ENCODE data around the gene GRK2. TPM values are rescaled to one million over a fixed set of nuclear protein-coding genes. Genes with fewer than 3 reads are reported as not detected.
A peak's percentile ranks its signal among the peaks of the same experiment; 100 is the strongest.

GRK2 gene
- total RNA-seq, 1 experiment from 2014 or later: 56.3 TPM

DNA sequence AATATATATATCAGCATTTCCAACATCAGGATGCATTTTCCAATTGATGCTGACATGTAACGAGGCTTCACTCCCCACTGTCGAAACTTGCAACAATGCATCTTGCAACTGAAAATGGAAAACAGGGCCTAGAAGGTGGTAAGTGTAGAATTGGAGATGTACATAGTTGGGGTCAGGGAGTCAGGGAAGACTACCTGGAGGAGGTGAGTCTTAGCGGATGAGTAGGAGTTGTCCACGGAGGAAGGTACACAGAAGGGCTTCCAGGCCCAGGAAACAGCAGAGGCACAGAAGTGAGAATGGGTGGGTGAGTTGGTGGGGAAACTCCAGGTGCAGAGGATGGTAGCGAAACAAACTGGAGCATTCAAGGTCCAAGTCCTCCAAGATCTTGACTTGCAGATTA is 2.0 kb upstream of the GRK2 start:
- no peak overlapping the region for H4K8ac ChIP-seq (replicated peaks; ENCODE audit: insufficient read length, low read depth, low read length)
- no peak for DNase-seq
- H3K4ac ChIP-seq (ENCODE audit: low read depth, low read length): no peak overlapping the region
- H3K9me3 ChIP-seq (ENCODE audit: control insufficient read depth, low read depth, low read length): no peaks in the 10 kb centered on the region
- H3K4me1 ChIP-seq (ENCODE audit: insufficient read depth, low read length): no peaks in the 10 kb centered on the region; the same call in 1 of the 2 replicates
- no peak overlapping the region for H4K91ac ChIP-seq (ENCODE audit: insufficient read length, low read depth, low read length)
- H2BK120ac ChIP-seq (ENCODE audit: low read depth, low read length, poor library complexity, severe bottlenecking): no peak overlapping the region
- peaks cover 44% of the 10 kb centered on the region for H3K27me3 Mint-ChIP-seq (ENCODE audit: low read depth)
- H3K56ac ChIP-seq (ENCODE audit: insufficient read length, low read depth, low read length): no peak overlapping the region
- no peak overlapping the region for H3K14ac ChIP-seq (ENCODE audit: insufficient read depth, low read length)
- H3K9me3 Mint-ChIP-seq: no peaks in the 10 kb centered on the region
- H3K79me1 ChIP-seq (ENCODE audit: insufficient read depth, low read depth, low read length, poor library complexity, severe bottlenecking): no peaks in the 10 kb centered on the region
- no peak overlapping the region for H3K18ac ChIP-seq (ENCODE audit: insufficient read length, low read depth, low read length)
- no peak overlapping the region for H2BK5ac ChIP-seq (ENCODE audit: insufficient read length, low read length)
- H3K4me3 Mint-ChIP-seq: peak overlapping the region in 1 of 2 experiments; percentile 33; a peak in 1 of 5 replicates
- TF ChIP-seq, protein P1, sequence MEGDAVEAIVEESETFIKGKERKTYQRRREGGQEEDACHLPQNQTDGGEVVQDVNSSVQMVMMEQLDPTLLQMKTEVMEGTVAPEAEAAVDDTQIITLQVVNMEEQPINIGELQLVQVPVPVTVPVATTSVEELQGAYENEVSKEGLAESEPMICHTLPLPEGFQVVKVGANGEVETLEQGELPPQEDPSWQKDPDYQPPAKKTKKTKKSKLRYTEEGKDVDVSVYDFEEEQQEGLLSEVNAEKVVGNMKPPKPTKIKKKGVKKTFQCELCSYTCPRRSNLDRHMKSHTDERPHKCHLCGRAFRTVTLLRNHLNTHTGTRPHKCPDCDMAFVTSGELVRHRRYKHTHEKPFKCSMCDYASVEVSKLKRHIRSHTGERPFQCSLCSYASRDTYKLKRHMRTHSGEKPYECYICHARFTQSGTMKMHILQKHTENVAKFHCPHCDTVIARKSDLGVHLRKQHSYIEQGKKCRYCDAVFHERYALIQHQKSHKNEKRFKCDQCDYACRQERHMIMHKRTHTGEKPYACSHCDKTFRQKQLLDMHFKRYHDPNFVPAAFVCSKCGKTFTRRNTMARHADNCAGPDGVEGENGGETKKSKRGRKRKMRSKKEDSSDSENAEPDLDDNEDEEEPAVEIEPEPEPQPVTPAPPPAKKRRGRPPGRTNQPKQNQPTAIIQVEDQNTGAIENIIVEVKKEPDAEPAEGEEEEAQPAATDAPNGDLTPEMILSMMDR (conservative IDR thresholded peaks at IDR 0.05): no peak
- H2AFZ ChIP-seq (ENCODE audit: low read length): no peak overlapping the region
- no peak overlapping the region for H2BK15ac ChIP-seq (ENCODE audit: low read depth, low read length)
- no peak overlapping the region for H3K23ac ChIP-seq (ENCODE audit: insufficient read length, low read depth, low read length)
- H3K4me1 Mint-ChIP-seq: peaks cover 23 to 30% of the 10 kb centered on the region in 2 experiments
- H3K79me2 ChIP-seq (ENCODE audit: insufficient read depth, low read length): peaks cover 5% of the 10 kb centered on the region; the same call in 1 of the 2 replicates
- WGBS (ENCODE audit: extremely low coverage, insufficient read length, low lambda C conversion rate): no CpG with 5 or more reads among the region's 5 CpGs
- H3K27ac ChIP-seq (ENCODE audit: insufficient read length, low read depth, low read length): no peak overlapping the region
- no peak overlapping the region for H3K27ac Mint-ChIP-seq
- H4K5ac ChIP-seq (ENCODE audit: insufficient read length, low read depth, low read length): no peak overlapping the region
- peaks cover 11% of the 10 kb centered on the region for H3K23me2 ChIP-seq (ENCODE audit: insufficient read length, low read depth, low read length, poor library complexity, severe bottlenecking)
- H2BK12ac ChIP-seq (ENCODE audit: insufficient read length, low read depth, low read length): no peak overlapping the region
- no peak overlapping the region for H3K9ac ChIP-seq (ENCODE audit: extremely low read depth, insufficient read length, low read length)
- no peaks in the 10 kb centered on the region; the same call in 1 of the 2 replicates for H3K27me3 ChIP-seq (ENCODE audit: insufficient read depth, low read length)
- peaks cover 0 to 11% (median 10%) of the 10 kb centered on the region in 3 experiments; a peak in 5 of 7 replicates for H3K36me3 Mint-ChIP-seq (ENCODE audit: insufficient read depth in 1 of 3, low read depth in 3 of 3)
- peaks cover 3% of the 10 kb centered on the region for H4K20me1 ChIP-seq (ENCODE audit: control insufficient read depth, insufficient read depth, insufficient read length)
- H3K4me2 ChIP-seq (ENCODE audit: insufficient read depth, insufficient read length, low read length): no peak overlapping the region
- no peak overlapping the region for H2AK5ac ChIP-seq (ENCODE audit: insufficient read length, low read length)
- no peak overlapping the region for H2BK20ac ChIP-seq (ENCODE audit: low read depth, low read length, poor library complexity, severe bottlenecking)
- H3T11ph ChIP-seq (ENCODE audit: low read length): no peak overlapping the region

Measured in H9 (cell line).